CD4-positive, alpha-beta T cell treated with Interleukin-4 for 4 hours (primary cell): ENCODE measurements around the gene SCAF4.
"Not testable (repeated sequence)": the region's sequence is repeated elsewhere in the genome, so short reads cannot be mapped to it uniquely, and the experiment has no call there.

Source experiments
- DNase-seq: peaks from one replicate; pipeline ENCODE4 v3.0.0-alpha.2; 2020

SCAF4 gene

DNA sequence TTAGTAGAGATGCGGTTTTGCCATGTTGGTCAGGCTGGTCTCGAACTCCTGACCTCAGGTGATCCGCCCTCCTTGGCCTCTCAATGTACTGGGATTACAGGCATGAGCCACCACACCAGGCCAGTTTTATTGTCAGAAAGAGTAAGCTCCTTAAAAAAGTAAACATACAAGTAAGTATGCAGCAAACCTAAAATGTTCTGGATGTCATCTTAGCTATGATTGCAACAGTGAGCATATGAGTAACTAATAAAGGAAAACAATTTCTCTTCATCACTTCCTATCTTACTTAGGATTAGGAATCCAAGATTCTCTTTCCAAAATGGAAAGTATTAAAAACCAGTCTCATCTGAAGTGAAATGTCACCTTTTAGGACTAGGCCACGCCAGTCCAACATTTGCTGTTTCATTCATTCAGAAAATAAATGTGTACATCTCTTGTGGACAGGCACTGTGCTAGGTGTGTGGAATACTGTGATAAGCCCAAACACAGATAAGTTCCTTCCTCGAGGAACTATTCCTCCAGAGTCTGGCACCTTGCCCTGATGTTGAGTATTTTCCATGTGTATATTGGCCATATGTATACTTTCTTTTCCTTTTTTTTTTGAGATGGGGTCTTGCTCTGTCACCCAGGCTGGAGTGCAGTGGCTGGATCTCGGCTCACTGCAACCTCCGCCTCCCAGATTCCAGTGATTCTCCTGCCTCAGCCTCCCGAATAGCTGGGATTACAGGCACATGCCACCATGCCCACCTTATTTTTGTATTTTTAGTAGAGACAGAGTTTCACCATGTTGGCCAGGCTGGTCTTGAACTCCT is 5.9 kb upstream of the SCAF4 start:
- not testable (repeated sequence) for DNase-seq

DNA sequence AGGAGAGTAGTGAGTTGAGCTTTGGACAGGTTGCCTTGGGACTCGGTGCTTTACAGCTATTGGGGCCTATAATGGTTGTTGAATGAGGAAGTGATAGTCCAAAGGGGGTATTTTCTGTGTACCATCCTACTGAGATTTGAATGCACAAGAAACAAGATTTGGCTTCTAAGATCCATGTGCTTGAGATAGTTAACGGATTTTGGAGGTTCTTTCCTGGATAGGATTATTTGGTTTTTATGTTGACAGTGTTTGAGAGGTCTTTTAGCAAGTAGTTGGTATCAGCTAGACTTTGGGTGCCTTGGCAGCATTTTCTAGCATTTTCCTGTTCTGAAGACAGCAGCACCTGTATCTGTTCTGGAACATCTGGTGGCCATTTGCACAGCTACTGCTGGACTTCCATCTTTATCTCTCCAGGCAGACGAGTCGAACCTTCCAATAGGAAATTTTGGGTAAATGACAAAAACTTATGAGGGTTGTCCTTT is 3.6 kb upstream of the SCAF4 start:
- DNase-seq: no peak

DNA sequence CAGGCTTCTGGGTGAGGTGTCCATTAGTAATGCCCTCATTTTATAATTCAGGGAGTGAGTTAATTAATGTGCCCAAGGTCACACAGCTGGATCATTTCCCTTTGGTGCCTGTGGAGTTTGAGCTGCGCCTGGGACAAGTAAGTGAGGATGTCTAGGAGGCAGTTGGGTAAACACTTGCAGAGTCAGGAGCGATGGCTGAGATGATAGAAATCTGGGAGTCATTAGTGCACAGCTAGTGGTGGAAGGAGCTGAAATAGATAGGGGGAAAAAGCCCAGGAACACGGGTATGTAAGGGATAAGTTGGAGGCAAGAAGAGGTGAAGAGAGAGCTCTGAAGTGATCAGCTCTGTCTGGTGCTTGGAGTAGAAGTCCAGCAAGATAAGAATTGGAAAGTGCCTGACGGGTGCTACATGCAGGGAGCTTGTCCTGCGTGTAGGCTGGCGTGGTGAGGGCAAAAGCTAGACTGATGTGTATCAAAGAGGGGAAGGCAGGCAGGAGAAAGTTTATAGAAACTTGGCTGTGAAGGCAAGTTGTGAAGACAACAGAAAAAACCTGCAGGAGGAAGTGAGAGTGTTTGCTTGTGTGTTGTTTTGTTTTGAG is 1.7 kb upstream of the SCAF4 start:
- no peak for DNase-seq

DNA sequence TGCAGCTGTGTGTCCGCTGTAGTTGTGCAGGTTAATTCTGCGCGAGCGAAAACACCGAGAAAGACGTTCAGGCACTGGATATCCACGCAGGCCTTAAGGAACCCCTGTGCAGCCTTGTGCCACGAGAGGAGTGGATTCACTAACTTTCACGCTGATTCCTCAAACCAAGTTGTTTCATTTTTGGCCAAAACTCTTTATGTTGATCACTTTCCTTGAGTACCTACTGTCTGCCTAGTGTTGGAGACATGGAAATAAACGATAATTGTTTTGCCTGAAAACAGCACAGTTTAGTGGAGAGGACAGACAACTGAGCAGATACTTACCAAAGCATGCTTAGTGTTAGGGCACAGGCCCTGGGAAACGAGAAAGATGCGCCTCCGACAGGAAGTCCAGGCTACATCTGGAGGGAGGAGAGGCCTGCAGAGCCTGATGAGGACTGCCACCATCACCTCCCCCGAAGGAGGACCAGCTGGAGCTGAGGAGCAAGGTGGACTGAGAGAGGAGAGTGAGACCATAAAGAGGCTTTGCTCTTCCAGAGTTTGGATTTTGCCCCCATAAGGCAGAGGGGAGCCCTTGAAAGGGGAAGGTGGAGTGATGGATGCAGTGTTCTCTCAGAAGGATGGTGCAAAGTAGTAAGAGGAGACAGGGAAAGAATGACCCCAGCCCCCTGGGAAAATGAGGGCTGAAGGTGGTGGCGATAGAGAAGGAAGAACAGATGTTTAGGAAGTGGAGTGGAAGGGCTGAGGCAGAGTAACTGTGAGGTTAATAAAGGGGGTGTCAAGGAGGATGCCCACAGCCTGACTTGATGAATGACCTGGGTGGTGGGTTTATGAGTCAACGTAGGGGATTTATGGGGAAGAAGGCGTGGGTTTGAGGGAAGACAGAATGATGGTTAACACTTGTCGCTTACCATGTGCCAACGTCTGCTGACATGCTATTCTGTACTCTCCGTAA is 956 bp upstream of the SCAF4 start:
- peak; percentile 33 for DNase-seq

DNA sequence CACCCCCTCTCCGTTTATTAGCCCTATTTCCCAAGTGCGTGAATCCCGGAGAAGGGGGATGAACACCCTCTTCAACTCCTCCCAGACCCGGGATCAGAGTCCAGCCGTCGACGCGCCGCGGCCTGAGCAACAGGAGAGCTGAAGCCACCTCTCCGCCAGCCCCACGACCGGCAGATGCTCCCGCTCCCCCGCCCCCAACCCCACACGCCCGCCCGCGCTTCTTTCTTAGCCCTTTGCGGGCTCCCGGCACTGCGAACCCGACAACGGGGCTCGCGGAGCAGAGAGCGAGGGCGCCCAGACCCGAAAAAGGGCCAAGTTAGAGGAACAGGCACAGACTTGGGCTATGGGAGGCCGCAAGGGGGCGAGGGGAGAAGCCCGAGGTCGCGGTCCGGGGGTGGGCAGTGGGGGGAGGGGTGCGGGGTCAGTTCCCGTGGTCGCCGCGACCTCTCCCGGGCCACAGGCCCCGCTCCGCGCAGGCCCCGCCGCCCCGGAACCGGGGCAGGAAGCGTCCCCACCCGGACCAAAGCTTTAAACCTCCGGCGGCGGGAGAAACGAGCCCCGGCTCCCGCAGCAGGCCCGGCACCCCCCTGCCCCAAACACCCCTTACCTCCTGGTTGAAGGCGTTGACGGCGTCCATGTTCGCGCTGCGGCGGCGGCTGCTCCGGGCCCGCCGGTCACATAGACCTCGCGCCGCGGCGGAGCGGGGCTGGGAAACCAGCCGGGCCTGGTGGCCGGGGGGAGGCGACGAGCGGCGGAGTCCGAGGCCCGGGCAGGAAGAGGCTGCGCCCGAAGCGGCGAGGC is 662 bp downstream of the SCAF4 start:
- DNase-seq: peak; percentile 31

DNA sequence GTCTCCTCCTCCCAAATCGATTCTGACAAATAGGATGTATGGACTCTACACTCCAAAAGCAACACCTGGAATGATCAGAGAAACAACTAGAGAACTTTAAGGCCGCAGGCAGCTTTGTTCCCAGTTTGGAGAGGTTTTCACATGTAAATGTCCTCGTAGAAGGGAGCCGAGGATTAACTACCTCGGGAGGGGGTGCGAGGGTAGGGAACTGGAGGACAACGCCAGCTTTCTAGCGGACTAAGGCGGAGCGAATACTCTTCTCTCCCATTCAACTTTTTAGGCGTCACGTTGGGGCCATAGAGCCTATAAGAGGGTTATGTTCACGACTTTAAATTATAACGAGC is 1.2 kb downstream of the SCAF4 start:
- DNase-seq: no peak

DNA sequence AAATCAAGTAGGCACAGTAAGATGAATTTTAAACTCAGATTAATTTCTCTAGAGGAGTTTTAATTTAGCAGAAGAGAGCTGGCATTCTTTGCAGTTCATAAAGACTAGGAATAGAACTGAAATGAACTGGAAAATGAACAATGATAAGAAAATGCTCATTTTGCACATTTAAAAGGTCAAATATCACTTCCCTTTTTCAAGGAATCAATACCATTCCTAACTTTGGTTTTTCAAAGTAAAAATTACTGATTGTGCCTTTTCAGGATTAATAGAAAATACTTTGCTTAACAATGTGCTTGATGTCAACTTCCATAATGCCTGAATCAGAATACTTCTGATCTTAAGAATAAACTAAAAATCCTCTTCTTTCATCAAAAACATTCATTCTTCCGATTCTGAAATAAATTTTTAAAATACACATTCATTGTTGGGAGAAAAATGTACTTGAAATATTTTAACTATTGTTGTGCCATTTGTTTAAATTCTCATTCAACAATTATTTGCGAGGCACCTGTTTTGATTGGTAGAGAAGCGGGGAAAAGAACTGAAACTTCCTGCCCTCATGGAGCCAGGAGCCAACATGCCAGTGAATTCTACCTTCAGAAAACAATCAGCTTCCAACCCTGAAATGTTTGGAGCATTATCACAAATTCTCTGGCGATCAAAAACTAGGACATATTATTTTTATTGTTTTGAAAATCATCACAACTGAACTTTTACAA is 2.1 kb downstream of the SCAF4 start:
- DNase-seq: no peak

DNA sequence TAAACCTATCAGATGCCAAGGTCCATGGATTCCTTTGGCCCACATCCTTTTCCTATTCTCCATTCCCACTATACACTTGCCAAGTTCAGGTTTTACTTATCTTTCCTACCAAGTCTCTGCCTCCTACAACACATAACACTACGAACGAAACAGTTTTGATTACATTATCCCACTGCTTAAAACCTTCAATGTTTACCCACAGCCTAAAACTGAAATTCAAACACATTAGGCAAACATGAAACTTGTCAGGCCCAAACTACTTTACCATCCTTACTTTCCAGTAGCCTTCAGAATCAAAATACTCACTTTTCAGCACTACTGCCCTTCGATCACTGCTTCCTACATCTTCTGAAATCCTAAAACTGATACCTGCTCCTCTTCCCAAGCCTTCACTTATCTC is 3.0 kb downstream of the SCAF4 start:
- DNase-seq: no peak

DNA sequence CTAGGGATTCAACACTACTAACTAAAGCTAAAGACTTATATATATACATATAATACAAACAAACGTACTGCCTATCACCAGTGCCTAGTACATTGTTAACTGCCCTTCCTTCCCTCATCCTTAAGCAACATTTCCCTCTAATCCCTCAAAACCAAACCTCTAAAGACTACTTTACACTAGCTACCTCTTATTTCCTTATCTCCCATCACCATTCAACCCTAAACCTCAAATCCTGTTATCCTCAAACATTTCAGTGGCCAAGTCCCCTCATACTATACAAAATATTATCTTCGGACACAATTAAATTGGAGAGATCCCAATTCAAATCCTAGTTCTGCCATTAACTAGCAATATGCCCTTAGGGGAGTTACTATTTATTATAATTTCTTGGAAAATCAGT is 3.7 kb downstream of the SCAF4 start:
- DNase-seq: no peak

DNA sequence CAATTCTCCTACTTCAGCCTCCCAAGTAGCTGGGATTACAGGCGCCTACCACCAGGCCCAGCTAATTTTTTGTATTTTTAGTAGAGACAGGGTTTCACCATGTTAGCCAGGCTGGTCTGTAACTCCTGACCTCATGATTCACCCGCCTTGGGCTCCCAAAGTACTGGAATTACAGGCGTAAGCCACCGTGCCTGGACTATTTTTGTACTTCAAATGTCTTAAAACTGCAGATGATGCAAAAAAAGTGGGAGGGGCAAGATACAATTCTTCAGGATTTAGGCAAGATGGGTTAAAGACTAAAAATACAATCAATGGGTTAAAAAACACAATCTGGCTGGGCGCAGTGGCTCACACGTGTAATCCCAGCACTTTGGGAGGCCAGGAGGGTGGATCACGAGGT is 4.7 kb downstream of the SCAF4 start:
- DNase-seq: no peak

DNA sequence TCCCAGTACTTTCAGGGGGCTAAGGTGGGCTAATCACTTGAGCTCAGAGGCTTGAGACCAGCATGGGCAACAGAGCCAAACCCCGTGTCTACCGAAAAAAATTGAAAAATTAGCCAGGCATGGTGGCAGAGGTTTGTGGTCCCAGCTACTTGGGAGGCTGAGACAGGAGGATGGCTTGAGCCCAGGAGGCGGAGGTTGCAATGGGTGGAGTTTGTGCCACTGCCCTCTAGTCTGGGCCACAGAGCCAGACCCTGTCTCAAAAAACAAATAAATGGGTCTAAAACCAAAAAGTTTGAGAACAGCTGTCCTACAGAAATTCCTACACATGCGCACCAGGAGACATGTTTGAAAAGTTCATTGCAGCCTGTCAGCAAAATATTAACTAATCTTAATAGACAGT is 5.5 kb downstream of the SCAF4 start:
- DNase-seq: no peak

DNA sequence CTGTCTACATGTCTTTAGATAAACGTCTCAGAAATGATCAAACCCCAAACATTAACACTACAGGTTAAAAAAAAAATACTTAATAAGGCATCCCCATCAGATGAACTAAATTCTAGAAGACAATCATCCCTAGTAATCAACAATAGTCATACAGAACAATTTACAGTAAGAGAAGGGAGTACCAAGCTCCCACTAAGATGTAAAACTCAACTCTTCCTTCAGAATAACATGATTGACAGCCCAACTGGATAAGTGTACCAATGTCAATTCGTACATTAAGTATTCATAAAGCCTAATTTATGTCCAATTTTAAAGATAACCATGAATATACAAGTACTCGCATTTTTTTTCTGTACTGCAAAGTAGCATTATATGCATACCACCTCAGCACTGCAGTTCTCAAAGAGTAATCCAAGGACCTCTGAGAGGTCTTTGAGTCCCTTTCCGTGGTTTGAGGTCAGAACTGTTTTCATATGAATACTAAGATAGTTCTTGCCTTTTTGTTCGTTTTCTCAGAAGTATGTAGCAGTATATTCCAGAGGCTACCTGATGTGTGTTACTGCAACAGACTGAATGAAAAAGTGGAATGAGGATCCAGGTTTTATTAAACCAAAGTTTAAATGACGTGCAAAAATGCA is 6.6 kb downstream of the SCAF4 start:
- DNase-seq: no peak

DNA sequence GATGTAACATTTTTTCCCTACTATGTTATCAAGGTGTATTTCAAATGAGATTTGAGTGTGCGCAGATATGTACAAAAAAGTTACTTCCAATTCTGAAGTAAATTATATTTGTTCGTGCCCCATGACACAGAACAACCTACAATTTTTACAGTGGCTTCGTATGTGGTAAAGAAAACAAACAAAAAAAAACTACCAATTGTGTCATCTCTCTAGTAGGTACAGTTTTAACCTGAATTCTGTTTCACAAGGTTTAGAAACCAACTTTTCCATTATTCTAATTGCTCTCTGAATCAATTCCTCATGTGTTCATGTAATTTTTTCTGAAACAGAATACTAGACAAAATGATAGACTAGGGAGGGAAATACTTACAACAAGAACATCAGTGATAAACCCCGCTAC is 7.4 kb downstream of the SCAF4 start:
- DNase-seq: no peak

DNA sequence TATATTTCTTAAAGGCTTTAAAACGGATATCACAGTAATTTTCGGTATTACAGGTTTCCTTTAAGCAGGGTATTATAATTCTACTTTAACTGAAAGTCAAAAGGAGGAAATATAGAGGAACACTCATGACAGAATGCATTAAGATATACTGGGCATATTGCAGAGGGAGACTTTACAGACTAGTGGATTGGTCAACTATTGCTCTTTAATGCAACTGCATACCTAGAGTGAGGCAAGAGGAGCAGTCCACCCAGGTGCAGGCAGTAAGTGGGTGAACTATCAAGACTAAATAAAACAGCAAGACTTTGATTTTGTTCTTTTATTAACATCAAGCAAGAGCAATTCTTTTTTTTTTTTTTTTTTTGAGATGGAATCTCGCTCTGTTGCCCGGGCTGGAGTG is 10.5 kb downstream of the SCAF4 start:
- no peak for DNase-seq

DNA sequence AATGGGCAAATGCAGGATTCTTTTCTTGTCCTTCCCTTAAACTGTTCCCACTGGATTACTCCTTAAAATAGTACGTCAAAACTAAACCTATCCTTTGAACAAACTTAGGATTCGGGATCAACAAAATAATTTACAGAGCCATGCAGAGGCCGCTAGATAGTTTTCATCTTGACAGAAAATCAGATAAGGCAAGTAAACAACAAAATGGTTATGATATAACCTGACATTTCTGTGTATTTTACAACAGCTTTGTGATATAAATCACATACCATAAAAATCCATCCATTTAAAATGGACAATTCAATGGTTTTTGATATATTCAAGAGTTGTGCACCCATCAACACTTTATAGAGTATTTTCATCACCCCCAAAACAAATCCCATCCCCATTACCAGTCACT is 11.2 kb downstream of the SCAF4 start:
- DNase-seq: no peak

DNA sequence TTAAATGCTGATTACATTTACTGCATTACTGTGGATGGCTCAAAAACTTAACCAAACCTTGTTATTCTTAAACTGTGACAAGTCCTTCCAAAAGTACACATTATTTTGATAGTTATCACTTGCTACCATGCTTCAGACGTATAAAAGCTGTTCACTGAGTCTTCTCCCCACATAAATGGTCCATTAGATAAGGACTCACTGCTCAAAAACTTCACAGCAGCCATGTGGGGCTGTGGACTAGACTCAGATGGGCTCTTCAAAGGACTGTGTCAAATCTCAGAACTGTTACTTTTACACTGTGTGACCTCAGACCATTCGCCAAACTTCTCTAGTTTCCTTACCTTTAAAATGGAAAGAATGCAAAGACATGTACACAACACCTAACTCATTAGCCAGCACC is 11.6 kb downstream of the SCAF4 start:
- DNase-seq: no peak

DNA sequence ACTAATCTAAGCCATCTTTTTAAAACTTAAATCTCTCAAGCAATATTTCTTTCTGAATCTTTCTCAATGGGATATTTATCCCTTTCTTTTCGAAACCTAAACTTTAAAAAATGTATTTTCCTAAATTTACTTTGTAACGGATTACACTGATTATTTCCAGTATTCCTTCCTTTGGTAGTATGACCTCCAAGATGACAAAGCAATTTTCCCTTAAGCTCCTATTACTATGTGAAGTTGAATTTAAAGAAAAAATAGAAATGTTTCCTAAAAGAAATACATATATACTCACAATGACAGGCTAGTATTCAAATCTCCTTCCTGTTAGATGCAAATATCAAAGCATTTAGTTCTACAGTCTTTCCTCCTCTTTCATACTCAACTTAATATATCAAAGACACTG is 15.8 kb downstream of the SCAF4 start:
- DNase-seq: no peak

DNA sequence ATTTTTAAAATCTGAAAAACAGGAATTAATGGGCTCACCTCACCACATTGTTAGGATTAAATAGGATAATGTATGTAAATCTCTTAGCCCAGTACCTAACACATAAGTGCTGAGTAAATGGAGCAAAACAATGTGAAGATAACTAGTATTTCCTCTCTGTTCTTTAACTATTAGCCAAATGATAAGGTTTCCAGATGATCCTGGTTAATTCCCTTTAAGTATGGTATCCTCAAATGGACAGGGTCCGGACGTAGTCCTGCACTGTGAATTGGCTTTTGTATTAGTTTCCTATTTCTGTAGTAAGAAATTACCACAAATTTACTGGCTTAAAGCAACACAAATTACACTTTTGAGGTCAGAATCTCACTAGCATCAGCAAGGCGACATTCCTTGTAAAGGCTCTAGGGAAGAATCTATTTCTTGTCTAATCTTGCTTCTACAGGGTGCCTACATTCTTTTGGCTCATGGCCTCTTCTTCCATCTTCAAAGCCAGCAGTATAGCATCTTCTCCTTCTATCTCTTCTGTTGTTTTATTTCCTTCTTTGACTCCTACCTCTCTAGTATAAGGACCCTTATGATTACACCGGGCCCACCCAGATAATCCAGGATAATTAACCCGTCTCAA is 17.1 kb downstream of the SCAF4 start:
- DNase-seq: no peak

DNA sequence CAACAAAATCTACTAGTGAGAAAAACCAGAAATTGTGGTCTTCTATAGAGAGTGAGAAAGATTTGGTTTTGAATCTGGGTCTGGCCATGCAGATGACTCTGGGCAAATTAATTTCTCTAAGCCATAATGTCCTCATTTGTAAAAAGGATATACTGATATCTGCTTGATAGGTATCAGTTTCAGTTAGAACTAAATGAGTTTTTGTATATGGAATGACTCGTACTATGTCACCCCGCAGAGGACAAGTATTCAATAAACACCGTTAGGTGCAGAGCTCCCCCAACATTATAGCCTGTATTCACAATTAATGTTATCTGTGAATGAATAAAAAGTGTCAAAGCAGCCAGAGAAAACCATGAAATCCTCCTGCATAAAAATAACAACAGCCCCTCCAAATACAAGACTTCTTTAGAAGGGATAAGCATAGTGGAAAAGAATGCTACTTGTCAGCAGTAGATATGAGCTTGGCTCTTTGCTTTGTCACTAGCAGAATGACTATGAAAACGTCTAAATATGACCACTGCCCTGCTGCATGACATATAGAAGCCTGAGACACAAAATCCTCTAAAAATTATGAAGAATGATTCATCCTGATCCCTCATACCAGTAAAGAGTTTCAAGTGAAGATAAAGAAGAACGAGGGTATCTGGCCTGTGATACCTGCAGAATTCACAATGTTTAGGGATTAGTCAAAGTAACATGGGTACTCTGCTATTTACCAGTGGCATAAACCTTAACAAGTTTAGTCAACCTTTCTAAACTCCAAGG is 17.8 kb downstream of the SCAF4 start:
- DNase-seq: no peak

DNA sequence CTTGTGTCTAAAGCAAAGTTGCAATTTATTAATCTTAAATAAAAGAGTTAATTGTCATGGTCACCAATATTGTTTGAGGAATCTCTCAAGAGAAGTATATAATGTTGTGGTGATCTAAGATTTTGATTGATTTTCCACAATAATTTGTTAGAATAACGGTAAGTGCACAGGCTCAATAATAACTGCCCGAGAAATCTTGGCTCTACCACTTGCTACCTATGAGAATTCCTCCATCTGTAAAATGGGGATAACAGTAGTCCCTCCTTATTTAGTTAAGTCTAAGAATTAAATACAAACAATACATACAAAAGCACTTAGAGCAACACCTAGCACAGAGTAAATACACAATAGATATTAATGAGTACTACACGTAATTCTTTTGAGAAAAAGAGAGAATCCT is 18.8 kb downstream of the SCAF4 start:
- DNase-seq: no peak
